KBM-7 (cell line): ENCODE data around the gene HIP1.
"Not testable (repeated sequence)": the region's sequence is repeated elsewhere in the genome, so short reads cannot be mapped to it uniquely, and the experiment has no call there.

Source experiments
- DNase-seq: peaks from one replicate; pipeline ENCODE4 v3.0.0-alpha.2; 2015
- in situ Hi-C: fragments of 300-500 bp; cut with MboI; formaldehyde crosslinking; loops from 2 replicates; pipeline ENCODE4 v1.14.3; 2020; ENCODE audit warnings: low sequenced_read_pairs, low pct_unique_long_range_greater_than_20kb, mixed read lengths

Gene HIP1

GRCh38 chr7:75652788-75653187, 86.0 kb downstream of the HIP1 start:
- DNase-seq, result no peak
- in situ Hi-C loops, result no loop called here

- DNase-seq, result peak; percentile 69
- in situ Hi-C loops, result no loop called here
Measured at GRCh38 chr7:75650681-75651080, 88.1 kb downstream of the HIP1 start.

GRCh38 chr7:75650062-75650461, 88.7 kb downstream of the HIP1 start:
- in situ Hi-C loops, result no loop called here
- no peak for DNase-seq

- no peak for DNase-seq
- in situ Hi-C loops, result no loop called here
Measured at GRCh38 chr7:75649462-75649861, 89.3 kb downstream of the HIP1 start.

GRCh38 chr7:75647709-75648438, 90.9 kb downstream of the HIP1 start:
- no peak for DNase-seq
- in situ Hi-C loops, result no loop called here

- no peak for DNase-seq
- in situ Hi-C loops, result no loop called here
Measured at GRCh38 chr7:75646571-75647102, 92.1 kb downstream of the HIP1 start.

GRCh38 chr7:75645570-75645969, 93.2 kb downstream of the HIP1 start:
- in situ Hi-C loops, result no loop called here
- no peak for DNase-seq

GRCh38 chr7:75644589-75644988, 94.2 kb downstream of the HIP1 start:
- no peak for DNase-seq
- in situ Hi-C loops, result no loop called here

GRCh38 chr7:75642810-75643486, 95.8 kb downstream of the HIP1 start:
- in situ Hi-C loops, result no loop called here
- DNase-seq, result peak; percentile 87

- no peak for DNase-seq
Measured at GRCh38 chr7:75640201-75640600, 98.5 kb downstream of the HIP1 start.

GRCh38 chr7:75639886-75640190, 98.9 kb downstream of the HIP1 start:
- no peak for DNase-seq
- in situ Hi-C loops, result no loop called here

More at GRCh38 chr7:75640201-75640600, 98.5 kb downstream of the HIP1 start:
- in situ Hi-C loops, result no loop called here

GRCh38 chr7:75639071-75639885, 99.5 kb downstream of the HIP1 start:
- peak; percentile 59 for DNase-seq
- in situ Hi-C loops, result no loop called here

- no peak for DNase-seq
- in situ Hi-C loops, result no loop called here
Measured at GRCh38 chr7:75638594-75639070, 100.1 kb downstream of the HIP1 start.

GRCh38 chr7:75637854-75638593, 100.7 kb downstream of the HIP1 start:
- no peak for DNase-seq
- in situ Hi-C loops, result no loop called here

GRCh38 chr7:75635036-75635435, 103.7 kb downstream of the HIP1 start:
- in situ Hi-C loops, result no loop called here
- DNase-seq, result no peak

GRCh38 chr7:75632587-75632986, 106.2 kb downstream of the HIP1 start:
- in situ Hi-C loops, DNase-seq: not testable (repeated sequence)

GRCh38 chr7:75631711-75632110, 107.0 kb downstream of the HIP1 start:
- in situ Hi-C loops, result no loop called here
- peak; percentile 87 for DNase-seq

- DNase-seq, result no peak
- in situ Hi-C loops, result no loop called here
Measured at GRCh38 chr7:75630549-75630948, 108.2 kb downstream of the HIP1 start.

- in situ Hi-C loops, result no loop called here
- DNase-seq, result no peak
Measured at GRCh38 chr7:75629044-75629443, 109.7 kb downstream of the HIP1 start.
